Measurements from ENCODE around the gene RHD. TPM values are rescaled to one million over a fixed set of nuclear protein-coding genes. Genes with fewer than 3 reads are reported as not detected.

Gene RHD
- total and polyA plus RNA-seq, 2 experiments from 2014 or later = 0.21 to 0.26 TPM

DNA sequence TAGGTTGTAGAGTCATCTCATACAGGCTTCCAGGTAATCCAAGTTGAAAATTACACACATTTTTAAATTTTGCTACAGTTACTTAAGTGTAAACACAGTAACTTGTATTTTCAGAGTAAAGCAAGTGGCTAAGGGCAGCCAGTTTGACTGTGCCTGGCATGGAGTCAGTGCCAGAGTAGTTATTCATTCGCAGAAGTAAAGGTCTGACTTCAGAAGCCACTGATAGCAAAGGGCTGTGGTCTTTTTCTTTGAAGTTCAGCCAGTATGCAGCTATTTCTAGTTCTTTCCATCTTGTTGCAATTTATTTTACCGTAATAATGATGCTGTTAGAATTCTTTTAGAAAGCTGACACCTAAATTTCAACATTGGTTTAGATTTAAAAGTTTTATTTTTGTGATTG lies 75.2 kb downstream of the RHD start:
- H3K27ac Mint-ChIP-seq = no peak overlapping the region
- Histone ChIP-seq H3K36me3 (ENCODE audit: insufficient read depth) (no peaks in the 10 kb centered on the region), H3K4me1 (ENCODE audit: insufficient read depth) (no peaks in the 10 kb centered on the region), H3K9me2 (ENCODE audit: insufficient read depth) (no peaks in the 10 kb centered on the region), H2AFZ (no peak overlapping the region), H3K79me2 (replicated peaks; ENCODE audit: insufficient read depth) (peaks cover 60% of the 10 kb centered on the region), H4K20me1 (replicated peaks; ENCODE audit: insufficient read depth) (peaks cover 17% of the 10 kb centered on the region; the same call in 1 of the 2 replicates), H3K4me2 (no peak overlapping the region), H3K4me3 (no peak overlapping the region), H3K27ac (ENCODE audit: low read depth) (no peak overlapping the region), H3F3A (replicated peaks; ENCODE audit: low read depth) (no peaks in the 10 kb centered on the region), H3K27me3 (ENCODE audit: insufficient read depth) (no peaks in the 10 kb centered on the region)
- H3K9me3 Mint-ChIP-seq = no peaks in the 10 kb centered on the region
- H3K27me3 Mint-ChIP-seq (ENCODE audit: insufficient read depth, low read depth, poor library complexity) = peaks cover 2% of the 10 kb centered on the region
- TF ChIP-seq JUNB (IDR thresholded peaks at IDR 0.05; ENCODE audit: unreplicated experiment) = no peak
- TF ChIP-seq, protein P1, sequence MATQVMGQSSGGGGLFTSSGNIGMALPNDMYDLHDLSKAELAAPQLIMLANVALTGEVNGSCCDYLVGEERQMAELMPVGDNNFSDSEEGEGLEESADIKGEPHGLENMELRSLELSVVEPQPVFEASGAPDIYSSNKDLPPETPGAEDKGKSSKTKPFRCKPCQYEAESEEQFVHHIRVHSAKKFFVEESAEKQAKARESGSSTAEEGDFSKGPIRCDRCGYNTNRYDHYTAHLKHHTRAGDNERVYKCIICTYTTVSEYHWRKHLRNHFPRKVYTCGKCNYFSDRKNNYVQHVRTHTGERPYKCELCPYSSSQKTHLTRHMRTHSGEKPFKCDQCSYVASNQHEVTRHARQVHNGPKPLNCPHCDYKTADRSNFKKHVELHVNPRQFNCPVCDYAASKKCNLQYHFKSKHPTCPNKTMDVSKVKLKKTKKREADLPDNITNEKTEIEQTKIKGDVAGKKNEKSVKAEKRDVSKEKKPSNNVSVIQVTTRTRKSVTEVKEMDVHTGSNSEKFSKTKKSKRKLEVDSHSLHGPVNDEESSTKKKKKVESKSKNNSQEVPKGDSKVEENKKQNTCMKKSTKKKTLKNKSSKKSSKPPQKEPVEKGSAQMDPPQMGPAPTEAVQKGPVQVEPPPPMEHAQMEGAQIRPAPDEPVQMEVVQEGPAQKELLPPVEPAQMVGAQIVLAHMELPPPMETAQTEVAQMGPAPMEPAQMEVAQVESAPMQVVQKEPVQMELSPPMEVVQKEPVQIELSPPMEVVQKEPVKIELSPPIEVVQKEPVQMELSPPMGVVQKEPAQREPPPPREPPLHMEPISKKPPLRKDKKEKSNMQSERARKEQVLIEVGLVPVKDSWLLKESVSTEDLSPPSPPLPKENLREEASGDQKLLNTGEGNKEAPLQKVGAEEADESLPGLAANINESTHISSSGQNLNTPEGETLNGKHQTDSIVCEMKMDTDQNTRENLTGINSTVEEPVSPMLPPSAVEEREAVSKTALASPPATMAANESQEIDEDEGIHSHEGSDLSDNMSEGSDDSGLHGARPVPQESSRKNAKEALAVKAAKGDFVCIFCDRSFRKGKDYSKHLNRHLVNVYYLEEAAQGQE (IDR thresholded peaks at IDR 0.05; ENCODE audit: unreplicated experiment) = no peak
- TF ChIP-seq, protein P2, sequence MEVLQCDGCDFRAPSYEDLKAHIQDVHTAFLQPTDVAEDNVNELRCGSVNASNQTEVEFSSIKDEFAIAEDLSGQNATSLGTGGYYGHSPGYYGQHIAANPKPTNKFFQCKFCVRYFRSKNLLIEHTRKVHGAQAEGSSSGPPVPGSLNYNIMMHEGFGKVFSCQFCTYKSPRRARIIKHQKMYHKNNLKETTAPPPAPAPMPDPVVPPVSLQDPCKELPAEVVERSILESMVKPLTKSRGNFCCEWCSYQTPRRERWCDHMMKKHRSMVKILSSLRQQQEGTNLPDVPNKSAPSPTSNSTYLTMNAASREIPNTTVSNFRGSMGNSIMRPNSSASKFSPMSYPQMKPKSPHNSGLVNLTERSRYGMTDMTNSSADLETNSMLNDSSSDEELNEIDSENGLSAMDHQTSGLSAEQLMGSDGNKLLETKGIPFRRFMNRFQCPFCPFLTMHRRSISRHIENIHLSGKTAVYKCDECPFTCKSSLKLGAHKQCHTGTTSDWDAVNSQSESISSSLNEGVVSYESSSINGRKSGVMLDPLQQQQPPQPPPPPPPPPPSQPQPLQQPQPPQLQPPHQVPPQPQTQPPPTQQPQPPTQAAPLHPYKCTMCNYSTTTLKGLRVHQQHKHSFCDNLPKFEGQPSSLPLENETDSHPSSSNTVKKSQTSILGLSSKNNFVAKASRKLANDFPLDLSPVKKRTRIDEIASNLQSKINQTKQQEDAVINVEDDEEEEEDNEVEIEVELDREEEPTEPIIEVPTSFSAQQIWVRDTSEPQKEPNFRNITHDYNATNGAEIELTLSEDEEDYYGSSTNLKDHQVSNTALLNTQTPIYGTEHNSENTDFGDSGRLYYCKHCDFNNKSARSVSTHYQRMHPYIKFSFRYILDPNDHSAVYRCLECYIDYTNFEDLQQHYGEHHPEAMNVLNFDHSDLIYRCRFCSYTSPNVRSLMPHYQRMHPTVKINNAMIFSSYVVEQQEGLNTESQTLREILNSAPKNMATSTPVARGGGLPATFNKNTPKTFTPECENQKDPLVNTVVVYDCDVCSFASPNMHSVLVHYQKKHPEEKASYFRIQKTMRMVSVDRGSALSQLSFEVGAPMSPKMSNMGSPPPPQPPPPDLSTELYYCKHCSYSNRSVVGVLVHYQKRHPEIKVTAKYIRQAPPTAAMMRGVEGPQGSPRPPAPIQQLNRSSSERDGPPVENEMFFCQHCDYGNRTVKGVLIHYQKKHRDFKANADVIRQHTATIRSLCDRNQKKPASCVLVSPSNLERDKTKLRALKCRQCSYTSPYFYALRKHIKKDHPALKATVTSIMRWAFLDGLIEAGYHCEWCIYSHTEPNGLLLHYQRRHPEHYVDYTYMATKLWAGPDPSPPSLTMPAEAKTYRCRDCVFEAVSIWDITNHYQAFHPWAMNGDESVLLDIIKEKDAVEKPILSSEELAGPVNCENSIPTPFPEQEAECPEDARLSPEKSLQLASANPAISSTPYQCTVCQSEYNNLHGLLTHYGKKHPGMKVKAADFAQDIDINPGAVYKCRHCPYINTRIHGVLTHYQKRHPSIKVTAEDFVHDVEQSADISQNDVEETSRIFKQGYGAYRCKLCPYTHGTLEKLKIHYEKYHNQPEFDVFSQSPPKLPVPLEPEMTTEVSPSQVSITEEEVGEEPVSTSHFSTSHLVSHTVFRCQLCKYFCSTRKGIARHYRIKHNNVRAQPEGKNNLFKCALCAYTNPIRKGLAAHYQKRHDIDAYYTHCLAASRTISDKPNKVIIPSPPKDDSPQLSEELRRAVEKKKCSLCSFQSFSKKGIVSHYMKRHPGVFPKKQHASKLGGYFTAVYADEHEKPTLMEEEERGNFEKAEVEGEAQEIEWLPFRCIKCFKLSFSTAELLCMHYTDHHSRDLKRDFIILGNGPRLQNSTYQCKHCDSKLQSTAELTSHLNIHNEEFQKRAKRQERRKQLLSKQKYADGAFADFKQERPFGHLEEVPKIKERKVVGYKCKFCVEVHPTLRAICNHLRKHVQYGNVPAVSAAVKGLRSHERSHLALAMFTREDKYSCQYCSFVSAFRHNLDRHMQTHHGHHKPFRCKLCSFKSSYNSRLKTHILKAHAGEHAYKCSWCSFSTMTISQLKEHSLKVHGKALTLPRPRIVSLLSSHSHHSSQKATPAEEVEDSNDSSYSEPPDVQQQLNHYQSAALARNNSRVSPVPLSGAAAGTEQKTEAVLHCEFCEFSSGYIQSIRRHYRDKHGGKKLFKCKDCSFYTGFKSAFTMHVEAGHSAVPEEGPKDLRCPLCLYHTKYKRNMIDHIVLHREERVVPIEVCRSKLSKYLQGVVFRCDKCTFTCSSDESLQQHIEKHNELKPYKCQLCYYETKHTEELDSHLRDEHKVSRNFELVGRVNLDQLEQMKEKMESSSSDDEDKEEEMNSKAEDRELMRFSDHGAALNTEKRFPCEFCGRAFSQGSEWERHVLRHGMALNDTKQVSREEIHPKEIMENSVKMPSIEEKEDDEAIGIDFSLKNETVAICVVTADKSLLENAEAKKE (CRISPR knock-in tag; IDR thresholded peaks at IDR 0.05) = no peak
- TF ChIP-seq, protein P3, sequence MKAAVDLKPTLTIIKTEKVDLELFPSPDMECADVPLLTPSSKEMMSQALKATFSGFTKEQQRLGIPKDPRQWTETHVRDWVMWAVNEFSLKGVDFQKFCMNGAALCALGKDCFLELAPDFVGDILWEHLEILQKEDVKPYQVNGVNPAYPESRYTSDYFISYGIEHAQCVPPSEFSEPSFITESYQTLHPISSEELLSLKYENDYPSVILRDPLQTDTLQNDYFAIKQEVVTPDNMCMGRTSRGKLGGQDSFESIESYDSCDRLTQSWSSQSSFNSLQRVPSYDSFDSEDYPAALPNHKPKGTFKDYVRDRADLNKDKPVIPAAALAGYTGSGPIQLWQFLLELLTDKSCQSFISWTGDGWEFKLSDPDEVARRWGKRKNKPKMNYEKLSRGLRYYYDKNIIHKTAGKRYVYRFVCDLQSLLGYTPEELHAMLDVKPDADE (IDR thresholded peaks at IDR 0.05) = no peak
- TF ChIP-seq ZNF331 (CRISPR knock-in tag; IDR thresholded peaks at IDR 0.05; ENCODE audit: low read depth) = no peak
- TF ChIP-seq, protein P4, sequence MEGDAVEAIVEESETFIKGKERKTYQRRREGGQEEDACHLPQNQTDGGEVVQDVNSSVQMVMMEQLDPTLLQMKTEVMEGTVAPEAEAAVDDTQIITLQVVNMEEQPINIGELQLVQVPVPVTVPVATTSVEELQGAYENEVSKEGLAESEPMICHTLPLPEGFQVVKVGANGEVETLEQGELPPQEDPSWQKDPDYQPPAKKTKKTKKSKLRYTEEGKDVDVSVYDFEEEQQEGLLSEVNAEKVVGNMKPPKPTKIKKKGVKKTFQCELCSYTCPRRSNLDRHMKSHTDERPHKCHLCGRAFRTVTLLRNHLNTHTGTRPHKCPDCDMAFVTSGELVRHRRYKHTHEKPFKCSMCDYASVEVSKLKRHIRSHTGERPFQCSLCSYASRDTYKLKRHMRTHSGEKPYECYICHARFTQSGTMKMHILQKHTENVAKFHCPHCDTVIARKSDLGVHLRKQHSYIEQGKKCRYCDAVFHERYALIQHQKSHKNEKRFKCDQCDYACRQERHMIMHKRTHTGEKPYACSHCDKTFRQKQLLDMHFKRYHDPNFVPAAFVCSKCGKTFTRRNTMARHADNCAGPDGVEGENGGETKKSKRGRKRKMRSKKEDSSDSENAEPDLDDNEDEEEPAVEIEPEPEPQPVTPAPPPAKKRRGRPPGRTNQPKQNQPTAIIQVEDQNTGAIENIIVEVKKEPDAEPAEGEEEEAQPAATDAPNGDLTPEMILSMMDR (conservative IDR thresholded peaks at IDR 0.05; ENCODE audit: low read depth in 2 of 2) = no peak
- no peak for TF ChIP-seq EZH2 (IDR thresholded peaks at IDR 0.05; ENCODE audit: low read depth, unreplicated experiment)
- no peak overlapping the region for H3K4me3 Mint-ChIP-seq
- ATAC-seq = no peak
- no peaks in the 10 kb centered on the region for H3K4me1 Mint-ChIP-seq
- H3K36me3 Mint-ChIP-seq (ENCODE audit: low read depth) = peaks cover 43% of the 10 kb centered on the region
- DNase-seq (ENCODE audit: low spot score) = no peak

All from GM23338 (cell line).